ENCODE data around the gene AGPAT4. TPM values are rescaled to one million over a fixed set of nuclear protein-coding genes. Genes with fewer than 3 reads are reported as not detected.

The AGPAT4 gene
- total RNA-seq, 1 donor from 2014 or later = 8.0 TPM

DNA sequence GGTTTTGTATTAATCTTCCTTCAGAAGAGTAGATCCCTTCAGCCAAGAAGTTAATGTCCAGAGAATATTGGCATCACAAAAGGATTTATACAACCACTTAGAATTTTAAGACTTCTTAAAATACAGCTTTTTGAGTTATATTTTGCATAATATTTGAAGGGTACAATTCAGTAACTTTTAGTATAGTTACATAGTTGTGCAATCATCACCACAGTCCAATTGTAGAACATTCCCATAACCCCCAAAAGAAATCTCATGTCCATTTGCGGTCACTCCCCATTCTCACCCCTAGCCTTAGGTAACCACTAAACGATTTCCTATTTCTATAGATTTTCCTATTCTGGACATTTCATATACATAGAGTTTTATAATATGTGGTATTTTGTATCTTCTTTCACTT lies 155.9 kb downstream of the AGPAT4 start:
- DNase-seq (ENCODE audit: low spot score) = no peak

DNA sequence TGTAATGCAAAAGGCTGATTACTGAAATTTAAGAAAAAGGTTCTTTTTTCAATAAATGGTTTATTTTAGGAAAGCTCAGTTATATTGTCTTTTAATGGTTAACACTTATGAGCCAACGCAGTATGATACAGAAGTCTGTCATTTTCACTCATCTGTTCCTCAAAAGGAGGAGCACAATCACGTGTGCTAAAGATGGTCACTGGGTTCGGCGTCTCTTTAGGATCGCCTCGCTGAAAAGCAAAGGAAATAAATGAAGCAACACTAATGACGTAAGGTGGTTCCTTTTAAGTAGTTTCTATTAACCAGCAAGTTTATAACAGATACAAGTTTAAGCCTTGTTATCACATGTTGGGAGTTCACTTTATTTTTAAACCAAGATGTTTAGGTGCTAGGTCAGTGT lies 156.6 kb downstream of the AGPAT4 start:
- no peak for DNase-seq (ENCODE audit: low spot score)

DNA sequence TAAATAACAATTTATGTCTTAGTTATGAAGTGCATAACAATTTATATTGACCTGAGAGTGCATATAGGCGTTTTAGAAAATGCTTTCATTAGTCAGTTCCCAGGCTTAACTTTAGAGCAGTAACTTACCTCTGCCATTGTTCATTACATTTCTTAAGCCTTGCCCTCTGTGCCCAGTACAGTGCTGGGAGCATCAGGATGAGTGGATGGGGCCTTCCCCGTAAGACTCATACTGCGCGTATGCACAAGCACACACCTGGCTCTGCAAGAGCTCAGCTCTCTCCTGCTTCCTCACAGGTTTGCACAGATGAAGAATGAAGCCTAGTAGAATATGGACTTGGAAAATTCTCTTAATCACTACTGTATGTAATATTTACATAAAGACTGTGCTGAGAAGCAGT lies 157.3 kb downstream of the AGPAT4 start:
- DNase-seq (ENCODE audit: low spot score) = no peak

DNA sequence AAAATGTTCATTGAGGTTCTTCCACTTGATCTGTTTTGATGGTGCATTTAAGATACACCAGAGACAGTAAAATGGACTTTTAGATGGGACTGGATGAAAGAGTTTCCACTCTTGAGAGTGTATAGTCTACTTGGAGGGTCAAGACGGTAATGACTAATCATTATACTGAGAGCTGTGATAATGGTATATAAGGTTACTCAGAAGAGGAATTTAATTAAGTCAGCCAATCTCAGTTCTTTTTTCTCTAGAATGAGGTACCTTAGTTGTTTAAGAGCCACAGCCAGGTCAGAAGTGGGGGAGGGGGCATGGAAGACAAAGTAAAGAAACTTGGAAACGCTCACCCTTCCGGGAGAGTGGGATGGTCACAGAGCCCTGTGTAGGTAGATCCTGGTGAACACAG lies 158.4 kb downstream of the AGPAT4 start:
- DNase-seq (ENCODE audit: low spot score) = no peak

DNA sequence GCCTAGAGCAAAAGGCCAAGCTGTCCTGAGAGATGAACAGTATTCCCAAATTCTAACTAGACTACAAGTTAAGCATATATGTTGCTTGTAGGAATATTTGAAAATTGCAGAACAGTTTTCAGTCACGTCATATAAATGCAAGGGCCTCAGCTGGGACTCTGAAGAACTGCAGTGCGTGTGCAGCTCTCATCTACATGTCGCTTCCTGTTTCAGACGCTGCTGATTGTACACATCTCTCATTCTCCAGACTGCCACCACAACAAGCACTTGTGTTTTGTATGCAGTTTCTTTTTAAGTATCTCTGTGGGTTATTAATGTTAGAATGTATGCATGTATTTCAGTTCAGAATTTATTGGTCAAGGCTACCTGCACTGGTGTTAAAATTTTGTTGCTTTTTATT lies 162.6 kb downstream of the AGPAT4 start:
- no peak for DNase-seq (ENCODE audit: low spot score)

DNA sequence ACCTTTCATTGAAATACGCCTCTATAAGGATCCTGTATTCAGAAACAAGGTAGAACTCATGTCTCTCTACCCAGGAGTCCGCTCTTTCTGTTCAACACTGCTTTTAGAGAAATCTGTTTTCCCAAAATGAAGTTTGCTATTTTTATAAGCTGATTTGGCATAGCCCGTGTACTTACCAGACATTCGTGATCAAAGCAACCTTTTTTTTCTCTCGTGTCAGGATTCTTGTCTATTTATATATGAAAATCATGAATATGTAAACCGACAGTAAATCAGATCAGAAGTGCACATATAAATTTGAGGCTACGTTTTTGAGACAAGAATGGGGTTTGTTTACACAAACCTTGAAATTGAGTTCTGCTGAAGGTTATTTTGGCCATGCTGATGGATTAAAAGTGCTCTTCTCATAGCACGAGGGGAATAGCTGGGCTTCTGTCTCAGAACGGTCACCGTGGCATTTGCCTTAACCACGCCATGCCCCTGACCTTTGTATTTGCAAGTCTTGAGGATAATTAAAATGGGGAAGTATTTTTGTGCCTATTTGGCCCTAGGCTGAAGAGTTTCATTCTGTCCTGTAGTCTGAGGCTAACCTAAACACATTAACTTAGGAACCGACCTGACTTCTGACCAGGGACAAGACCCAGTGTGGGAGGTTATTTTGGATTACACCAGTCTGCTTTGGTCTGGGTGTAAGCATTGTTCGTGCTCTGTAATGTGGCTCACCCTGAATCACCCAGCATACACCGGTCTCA lies 163.7 kb downstream of the AGPAT4 start:
- no peak for DNase-seq (ENCODE audit: low spot score)

DNA sequence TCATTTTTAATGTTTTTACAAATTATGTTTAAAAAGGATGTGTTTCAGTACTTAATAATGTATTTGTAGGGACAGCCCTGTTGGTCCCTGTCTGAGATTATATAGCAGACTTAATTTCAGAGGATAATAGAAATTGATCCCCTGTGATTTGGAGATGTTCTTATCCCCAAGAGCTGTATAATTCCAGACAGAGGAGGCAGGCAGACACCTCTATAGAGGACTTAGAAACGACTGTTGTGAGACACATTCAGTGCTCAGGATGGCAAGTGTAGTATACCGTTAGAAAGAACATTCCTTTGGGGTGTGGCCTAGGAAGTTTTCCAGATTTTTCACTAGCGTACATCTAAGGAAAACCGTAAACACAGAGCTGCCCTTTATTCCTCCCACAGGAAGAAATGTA lies 164.5 kb downstream of the AGPAT4 start:
- DNase-seq (ENCODE audit: low spot score) = no peak

DNA sequence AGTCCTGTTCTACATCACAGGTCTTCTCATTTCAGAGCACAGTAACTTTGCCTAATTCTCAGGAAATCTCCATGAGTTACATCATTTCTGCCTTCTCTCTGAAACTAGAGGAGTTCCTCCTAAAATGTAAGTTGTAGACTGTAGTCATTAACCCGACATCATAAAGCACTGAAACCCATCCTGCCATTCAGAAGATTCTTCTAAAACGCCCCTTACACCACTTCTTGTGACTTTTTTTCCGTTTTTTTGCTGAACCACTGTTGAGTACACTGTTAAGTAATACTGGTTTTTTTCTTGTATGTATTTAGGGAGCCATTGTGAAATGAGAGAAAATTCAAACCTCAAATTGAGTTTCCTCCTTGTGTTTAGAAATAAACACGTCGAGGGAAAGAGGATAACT lies 164.9 kb downstream of the AGPAT4 start:
- DNase-seq (ENCODE audit: low spot score) = no peak

DNA sequence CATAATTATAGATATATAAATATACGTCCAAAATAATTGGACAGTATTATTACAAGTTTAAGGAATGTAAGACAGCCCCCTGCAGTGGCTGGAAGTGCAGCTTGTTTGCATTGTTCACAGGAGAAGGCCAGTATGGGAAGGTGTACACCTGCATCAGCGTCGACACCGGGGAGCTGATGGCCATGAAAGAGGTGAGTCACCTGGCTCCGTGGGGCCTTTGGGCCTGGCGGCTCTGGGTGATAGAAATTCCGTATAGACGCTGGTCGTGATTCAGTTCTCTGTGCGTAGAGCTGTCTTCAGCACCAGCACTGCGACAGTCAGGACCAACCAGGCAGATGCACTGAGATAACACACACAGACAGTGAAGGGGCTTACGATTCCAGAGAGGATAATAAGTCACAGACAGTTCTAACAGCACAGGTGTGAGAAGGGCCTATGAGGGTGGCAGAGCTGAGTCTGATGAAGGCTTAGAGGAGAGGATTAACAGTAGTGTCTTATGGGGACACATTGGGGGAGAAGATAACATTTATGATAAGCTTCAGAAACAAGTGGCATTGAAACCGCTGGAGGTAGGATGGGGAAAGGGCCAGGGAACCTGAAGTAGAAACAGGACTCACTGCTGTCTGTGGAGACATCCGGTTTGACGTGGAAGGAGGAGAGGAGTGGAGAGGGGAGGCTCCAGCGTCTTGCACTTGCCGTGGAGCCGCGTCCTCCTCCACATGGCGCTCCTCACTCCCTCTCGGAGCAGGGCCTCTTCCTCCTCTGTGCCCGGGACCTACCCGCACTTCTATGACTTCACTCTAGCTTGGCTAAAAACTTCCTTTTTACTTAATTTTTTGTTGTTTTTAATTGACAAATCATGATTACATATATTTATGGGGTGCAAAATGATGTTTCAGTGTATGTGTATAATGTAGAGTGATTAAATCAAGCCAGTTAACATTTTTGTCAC lies 165.8 kb downstream of the AGPAT4 start:
- no peak for DNase-seq (ENCODE audit: low spot score)

DNA sequence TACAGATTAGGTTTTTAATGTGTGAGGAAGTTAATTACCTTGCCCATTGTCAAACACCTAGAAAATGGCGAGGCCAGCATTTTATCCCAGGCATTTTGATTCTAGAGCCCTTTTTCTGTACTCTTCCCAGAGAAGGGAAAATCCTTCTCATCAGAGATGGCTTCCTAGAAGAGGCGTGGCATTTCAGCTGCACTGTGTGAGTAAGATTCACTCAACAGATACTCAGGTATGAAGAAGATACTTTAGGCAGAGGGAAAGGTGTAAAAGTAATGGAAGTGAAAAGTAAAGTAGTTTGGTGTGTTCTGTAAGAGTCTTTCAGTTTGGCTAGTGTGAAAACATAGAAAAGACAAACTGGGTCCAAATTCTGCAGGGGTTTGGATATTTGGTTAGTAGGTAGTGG lies 168.5 kb downstream of the AGPAT4 start:
- DNase-seq (ENCODE audit: low spot score) = no peak

DNA sequence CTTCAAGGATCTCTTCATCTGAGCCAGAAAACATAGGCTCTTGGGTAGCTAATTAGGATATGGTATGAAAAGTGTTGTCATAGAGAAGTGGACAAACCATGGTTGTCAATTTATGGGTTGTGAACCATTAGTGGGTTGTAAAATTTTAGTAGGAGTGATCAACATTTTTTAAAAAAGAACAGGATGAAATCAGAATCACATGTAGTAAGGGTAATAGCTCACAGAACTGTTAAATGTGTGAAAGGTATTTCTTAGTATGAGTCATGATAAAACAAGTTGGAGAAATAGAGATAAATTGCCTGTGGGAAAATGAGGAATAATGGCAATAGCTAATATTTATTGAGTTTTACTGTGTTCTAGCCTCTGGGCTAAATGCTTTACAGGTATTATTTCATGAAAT lies 168.9 kb downstream of the AGPAT4 start:
- no peak for DNase-seq (ENCODE audit: low spot score)

DNA sequence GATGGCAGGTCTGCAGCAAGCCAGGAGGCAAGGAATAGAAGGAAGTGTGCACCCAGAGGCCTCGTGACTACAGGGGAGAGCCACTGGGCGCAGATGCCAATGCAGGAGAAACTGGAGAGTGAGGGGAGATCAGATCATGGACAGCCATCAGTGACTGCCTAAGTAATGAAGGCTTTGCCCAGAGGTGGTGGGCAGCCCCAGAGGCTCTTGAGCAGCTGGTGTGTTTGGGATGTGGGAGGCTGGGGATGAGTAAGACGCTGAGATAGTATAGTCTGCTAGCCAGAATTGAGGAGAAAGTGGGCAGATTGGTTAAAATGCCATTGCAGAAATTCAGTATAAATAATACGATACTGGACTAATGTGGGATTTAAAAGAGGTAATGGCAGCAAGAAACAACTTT lies 170.4 kb downstream of the AGPAT4 start:
- no peak for DNase-seq (ENCODE audit: low spot score)

DNA sequence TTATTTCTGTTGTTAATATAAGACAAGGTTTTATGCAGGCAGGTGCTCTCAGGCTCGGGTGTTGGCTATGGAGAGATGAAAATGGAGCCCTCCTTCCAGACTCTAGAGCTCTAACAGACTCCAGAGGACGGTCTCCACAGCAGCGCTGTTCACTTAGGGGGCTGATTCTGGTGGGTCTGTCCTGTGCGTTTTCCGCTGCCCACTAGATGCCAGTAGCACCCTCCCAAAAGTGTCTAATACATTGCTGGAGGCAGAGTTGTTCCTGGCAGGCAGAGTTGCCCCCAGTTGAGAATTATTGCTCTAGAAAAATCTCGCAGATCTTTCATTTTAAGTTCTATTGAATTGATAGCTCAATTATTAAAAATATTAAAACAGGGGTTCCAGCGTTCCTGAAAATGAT lies 172.3 kb downstream of the AGPAT4 start:
- no peak for DNase-seq (ENCODE audit: low spot score)

DNA sequence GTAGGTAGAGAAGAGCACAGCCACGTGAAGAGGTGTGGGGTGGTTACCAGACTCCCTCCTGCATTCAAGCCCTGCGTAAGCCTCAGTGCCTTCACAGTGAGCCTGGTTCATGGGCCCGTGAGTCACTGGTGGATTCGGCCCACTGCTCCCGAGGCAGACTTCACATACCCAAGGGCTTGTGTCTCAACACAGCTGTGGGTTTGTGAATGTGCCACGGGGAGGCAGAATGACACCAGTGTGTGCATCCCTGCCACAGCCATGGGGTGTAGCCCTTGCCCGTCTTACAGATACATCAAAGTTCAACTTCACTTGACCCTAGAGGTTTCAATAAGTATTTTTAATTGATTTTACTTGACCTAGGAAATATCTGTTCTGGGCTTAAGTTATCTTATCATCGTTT lies 173.8 kb downstream of the AGPAT4 start:
- DNase-seq (ENCODE audit: low spot score) = no peak

DNA sequence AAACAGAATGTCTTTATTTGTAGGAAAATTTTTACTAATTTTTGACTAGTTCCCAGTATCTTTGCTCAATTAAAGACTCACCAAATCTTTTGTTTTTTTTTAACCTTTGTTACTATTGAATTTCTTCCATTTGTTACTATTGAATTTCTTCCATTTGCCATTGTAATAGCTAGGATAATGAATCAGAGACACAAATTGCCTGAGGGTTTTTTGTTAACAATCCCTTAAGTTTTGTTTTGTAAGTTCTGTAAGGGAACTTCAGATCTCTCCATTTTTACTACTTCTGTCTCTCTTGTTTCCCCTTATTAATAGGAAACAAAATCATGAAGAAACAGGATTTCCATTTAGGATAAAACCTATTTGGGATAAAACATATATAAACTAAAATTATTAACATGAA lies 177.9 kb downstream of the AGPAT4 start:
- no peak for DNase-seq (ENCODE audit: low spot score)

DNA sequence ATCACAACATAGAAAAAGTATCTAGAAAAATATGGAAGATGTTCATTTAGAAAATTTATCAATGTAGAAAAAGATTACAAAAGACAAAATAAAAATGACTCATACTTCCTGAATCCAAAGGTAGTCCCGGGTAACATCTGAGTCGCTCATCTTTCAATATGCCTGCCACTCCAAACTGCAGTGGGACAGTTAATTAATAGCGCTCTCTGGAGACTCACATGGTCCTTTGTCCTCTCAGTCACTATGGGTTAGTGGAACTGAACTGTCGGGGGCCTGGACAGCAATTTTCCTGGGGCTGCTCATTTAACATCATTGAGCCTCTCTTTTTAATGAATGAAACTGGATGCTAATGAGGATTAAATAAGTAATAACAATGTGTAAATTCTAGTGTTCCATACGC lies 178.9 kb downstream of the AGPAT4 start:
- no peak for DNase-seq (ENCODE audit: low spot score)

DNA sequence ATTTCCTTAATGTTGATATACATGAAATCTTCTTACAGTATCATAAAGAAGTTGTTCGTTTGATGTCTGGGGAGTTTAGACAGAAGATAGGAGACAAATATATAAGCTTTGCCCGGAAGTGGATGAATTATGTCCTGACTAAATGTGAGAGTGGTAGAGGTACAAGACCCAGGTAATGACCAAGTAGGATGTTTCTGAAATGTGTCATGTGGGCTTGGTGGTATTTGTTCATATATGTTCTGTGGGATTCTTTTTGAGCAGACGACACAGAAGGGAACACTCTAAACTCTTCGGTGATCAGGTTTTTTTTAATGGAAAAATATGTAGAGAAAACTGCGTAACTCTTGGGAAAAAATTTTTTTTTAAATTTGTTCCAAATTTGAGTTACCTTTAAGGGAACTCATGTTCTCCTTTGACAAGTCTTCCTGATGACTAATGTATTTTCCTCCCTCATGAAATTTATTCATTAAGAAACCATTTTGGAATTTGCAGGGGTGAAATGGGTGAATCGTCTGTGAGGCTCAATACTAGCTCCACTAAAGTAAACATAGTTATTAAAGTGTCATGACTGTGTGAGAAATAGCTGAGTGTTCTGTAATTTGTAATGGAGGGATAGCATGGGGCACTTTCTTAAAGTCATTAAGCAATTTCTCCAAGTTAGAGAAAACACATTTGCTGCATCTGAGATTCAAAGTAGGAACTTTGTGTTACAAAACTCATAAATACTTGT lies 181.7 kb downstream of the AGPAT4 start:
- no peak for DNase-seq (ENCODE audit: low spot score)

DNA sequence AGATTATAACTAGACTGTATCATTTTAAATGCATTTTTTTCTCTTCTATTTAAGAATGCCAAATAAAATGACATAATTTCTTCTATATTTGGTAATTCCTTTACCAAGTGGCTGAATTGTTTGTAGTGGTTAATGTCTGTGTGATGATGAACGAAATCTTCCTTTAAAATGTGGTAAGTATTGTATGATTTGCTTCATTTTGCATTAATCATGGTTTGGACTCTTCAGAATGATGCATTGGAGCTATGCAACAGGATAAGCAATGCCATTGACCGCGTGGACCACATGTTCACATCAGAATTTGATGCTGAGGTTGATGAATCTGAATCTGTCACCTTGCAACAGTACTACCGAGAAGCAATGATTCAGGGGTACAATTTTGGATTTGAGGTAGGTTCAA lies 182.7 kb downstream of the AGPAT4 start:
- no peak for DNase-seq (ENCODE audit: low spot score)

DNA sequence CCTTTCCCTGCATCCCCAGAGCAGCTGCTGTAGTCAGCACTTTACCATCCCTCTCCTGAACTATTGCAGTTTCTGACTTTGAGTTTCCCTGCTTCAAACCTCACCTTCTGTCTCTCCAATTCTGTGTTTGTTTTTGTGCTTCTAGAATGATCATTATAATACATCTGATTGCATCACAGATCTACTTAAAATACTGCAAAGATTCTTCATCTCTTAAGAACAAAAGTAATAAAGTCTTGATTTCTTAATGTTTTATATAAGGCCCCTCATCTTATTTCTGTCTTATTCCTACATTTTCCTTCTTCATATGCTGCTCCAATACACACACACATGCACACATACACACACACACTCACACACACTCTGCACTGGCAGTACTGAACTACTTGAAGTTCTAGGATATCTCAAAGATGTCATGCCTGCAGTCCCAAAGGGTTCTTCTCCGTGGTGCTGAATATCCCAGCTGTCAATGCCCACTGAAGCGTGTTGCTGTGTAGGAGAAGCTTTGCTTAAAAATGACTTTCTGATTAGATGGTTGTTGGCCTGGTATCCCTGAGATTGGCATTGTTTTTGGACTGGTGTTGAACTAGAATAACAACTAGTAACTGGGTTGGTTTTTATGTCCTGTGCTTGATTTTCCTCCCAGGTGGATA lies 185.1 kb downstream of the AGPAT4 start:
- DNase-seq (ENCODE audit: low spot score) = no peak

DNA sequence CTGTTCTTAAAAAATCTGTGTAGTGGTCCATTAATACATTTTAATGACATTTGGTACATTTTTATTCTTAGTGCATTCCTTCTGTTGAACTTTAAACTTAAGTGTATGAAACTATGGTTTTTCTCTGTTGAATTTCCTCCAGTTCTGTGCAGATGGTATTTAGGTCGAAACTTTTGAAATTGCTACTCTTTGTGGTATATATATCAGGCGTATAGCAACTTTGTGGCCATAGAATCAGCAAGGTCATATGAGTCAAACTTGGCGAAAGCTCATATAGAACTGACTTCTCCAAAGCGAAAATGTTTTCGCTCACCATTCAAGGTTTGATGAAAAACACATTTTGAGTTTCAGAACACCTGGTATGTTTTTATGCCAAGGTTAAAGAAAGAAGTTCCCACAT lies 188.6 kb downstream of the AGPAT4 start:
- DNase-seq (ENCODE audit: low spot score) = no peak

DNA sequence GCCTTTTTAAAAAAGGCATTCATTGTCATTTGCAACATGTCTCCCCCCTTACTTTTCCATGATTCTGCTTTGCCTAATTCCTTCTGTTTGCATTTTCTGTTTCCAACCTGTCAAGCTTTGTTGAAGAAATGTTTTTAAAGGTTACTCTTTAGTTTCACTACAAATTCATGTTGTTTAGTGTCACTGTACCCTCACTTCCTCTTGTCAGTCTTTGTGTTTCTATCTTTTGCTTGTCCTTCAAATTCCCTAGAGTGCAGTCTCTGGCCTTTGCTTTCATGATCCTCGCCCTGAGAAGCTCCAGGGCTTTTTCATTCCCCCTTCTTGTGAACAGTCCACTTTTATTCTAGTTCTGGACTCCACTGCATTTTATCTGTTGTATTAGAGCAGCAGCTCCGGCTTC lies 191.6 kb downstream of the AGPAT4 start:
- no peak for DNase-seq (ENCODE audit: low spot score)
